GM04503 (cell line): ENCODE measurements around the gene FMO3.

Experiments
- DNase-seq: peaks from one replicate; pipeline ENCODE4 v3.0.0-alpha.2; 2012; ENCODE audit warnings: low read depth

Gene FMO3

DNA sequence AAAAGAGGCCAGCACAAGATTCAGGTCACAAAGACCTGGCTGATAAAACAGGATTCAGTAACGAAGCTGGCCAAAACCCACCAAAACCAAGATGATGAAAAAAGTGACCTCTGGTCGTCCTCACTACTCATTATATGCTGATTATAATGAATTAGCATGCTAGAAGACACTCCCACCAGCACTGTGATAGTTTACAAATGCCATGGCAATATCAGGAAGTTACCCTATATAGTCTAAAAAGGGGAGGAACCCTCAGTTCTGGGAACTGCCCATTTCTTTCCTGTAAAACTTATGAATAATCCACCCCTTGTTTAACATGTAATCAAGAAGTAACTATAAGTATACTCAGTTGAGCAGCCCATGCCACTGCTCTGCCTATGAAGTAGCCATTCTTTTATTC, 68.4 kb downstream of the FMO3 start:
- DNase-seq: no peak

DNA sequence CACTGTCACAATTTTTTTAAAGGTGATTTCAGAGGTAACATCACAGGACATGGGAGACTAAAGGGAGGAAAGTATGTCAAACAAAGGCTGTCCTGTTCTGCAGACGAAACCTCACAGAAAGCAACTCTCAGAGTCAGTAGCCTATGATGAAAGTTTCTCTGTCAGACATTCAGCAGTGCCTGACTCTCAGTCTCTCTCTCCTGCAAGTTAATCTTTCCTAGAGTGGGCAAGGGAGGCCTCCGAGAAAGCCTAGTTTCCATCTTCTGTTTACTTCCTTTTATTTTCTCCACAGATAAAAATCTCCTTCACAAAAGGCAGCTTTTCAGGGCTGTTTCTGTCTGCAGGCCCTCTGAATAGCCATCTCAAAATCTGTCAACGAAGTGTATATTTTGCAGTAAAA, 69.5 kb downstream of the FMO3 start:
- DNase-seq: no peak

DNA sequence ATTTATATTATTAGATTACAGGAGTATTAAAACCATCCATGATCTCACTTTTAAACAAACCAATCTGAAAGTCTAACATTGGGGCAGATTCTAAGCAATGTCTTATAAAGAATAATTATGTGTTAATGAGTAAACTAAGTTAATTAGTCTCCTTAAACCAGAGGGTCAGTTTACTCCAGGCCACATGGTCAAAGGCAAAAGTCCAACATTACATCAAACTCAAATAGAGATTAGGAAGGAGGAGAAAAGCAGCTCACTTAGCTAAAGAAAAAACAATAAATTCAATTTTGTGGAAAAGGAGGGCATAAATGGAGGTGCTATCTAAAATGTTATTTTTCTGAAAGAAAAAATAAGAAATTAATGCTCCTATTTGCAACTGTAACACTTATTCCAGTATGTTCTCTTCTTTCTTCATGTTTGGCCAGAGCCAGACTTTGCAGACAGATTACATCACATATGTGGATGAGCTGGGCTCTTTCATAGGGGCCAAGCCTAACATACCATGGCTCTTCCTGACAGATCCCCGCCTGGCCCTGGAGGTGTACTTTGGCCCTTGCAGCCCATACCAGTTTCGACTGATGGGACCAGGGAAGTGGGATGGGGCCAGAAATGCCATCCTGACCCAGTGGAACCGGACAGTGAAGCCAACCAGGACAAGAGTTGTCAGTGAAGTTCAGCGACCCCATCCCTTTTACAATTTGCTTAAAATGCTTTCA, 70.1 kb downstream of the FMO3 start:
- DNase-seq: no peak

DNA sequence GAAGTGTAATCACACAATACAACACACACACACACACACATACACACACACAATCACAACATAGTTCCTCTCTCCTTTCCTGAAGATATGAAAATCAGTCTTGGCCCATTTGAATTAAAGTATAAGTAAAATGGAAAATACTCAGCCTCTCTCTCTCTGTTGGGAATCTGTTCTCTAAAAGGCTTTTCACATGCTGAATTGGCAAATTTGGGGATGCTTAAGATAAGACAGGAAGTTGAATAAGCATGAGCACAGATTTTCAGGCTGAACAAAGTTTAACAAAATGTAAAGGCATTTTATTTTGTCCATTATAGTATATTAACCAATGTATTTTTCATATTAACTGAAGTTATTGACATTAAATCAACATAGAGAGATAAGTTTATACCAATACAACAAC, 70.7 kb downstream of the FMO3 start:
- DNase-seq: no peak

DNA sequence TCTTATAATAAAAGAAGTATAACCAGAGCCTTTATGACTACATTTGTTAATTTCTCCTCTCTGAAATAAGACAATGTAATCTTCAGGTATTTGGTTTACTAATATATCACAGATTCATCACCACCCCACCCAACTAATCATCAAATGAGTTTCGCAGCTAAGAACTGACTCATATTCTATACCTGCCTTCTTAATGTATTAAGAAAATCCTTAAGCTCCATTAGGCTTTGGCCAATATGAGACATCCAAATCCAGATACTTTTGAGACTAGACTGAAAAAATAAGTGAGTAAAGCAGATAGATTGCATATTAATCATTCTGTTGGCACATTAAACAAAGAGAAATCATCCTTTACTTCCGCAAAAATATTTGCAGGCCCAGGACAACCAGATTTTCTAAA, 75.7 kb downstream of the FMO3 start:
- no peak for DNase-seq
